GM12873 (cell line): ENCODE results near the gene KDF1.

Experiments
- TF ChIP-seq, protein P1 (sequence below): IDR thresholded peaks from 2 replicates; pipeline ENCODE4 v1.5.1; 2012; ENCODE audit warnings: low read depth, mild to moderate bottlenecking, moderate library complexity, low read length, control low read depth; ENCODE audit not compliant: insufficient read depth; ENCODE audit errors: missing control alignments

KDF1 gene

DNA sequence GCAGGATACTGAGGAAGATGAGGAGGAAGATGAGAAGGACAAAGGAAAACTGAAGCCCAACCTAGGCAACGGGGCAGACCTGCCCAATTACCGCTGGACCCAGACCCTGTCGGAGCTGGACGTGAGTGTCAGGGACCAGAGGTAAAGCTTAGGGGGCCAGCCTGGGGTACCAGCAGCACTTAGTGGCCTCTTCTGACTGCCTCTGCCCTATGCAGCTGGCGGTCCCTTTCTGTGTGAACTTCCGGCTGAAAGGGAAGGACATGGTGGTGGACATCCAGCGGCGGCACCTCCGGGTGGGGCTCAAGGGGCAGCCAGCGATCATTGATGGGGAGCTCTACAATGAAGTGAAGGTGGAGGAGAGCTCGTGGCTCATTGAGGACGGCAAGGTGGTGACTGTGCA lies 17.6 kb downstream of the KDF1 start:
- TF ChIP-seq, protein P1, sequence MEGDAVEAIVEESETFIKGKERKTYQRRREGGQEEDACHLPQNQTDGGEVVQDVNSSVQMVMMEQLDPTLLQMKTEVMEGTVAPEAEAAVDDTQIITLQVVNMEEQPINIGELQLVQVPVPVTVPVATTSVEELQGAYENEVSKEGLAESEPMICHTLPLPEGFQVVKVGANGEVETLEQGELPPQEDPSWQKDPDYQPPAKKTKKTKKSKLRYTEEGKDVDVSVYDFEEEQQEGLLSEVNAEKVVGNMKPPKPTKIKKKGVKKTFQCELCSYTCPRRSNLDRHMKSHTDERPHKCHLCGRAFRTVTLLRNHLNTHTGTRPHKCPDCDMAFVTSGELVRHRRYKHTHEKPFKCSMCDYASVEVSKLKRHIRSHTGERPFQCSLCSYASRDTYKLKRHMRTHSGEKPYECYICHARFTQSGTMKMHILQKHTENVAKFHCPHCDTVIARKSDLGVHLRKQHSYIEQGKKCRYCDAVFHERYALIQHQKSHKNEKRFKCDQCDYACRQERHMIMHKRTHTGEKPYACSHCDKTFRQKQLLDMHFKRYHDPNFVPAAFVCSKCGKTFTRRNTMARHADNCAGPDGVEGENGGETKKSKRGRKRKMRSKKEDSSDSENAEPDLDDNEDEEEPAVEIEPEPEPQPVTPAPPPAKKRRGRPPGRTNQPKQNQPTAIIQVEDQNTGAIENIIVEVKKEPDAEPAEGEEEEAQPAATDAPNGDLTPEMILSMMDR: no peak

DNA sequence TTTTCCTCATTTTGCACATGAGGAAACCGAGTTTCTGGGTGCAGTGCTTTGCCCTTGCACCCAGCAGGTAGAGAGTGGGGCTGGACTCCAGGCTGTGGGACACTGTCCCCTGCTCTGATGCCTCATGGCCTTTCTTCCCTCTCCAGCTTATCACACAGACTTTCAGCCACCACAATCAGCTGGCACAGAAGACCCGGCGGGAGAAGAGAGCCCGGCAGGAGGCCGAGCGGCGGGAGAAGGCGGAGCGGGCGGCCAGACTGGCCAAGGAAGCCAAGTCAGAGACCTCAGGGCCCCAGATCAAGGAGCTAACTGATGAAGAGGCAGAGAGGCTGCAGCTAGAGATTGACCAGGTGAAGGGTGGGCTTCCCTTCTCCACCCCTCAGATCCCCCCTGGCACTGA lies 19.0 kb downstream of the KDF1 start:
- TF ChIP-seq, protein P1: no peak

DNA sequence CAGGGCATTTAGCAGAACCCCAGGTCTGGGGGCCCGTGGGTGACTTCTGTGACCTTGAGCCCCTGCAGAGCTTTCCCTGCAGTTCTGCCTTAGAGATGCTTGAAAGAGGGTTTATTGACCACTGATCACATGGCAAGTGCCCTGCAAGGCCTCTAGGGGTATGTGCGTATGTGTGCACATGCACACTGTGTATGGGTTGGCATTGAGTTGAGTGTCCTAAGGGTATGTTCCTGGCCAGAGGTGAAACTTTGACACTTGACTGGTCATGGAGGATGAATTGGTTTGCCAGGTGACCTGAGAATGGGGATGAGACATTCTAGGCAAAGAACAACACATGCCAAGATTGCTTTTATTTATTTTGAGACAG lies 21.6 kb downstream of the KDF1 start:
- TF ChIP-seq, protein P1: no peak

DNA sequence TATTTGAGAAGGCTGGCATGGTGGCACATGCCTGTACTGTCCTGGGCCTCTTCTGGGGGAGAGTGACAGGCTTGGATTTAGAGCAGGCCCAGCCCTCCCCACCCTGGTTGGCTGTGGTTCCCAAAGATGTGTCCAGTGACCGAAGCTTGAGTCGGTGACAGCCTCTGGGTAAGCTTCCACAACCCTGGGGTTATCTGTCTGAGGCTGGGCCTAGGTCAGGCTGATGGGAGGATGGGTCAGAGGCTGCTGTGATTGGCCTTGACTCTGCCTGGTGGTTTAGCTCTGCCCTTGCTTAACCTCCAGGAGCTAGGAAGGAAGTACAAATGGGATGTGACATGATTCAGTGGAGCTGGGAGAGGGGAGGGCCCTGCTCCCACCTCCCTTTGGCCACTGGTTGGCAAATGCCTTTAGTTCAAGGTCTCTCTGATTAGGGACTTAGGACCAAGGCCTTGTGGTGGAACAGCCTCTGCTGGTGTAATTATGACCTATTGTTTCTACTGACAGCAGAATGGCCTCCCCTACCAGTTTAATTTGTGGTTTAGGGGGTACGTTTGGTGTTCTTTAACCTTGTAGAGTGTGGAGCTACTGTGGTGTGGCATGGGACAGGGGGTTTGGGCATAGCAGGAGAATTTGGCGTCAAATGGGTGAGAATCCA lies 22.1 kb downstream of the KDF1 start:
- TF ChIP-seq, protein P1: no peak

DNA sequence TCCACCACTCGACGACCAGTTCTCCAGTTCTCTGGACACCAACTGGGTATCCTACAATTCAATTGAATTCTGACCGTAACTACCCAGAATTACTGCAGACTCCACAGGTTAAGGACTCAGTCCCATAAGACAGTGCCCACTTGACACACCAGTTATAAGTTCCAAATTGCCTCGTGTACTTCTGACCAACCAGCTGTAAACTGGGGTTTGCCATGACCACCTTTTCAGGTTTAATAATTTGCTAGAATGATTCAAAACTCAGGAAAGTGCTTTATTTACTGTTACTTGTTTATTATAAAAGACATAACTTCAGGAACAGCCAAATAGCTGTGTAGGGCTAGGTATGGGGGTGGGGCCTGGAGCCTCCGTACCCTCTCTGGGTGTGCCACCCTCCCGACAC lies 23.4 kb downstream of the KDF1 start:
- TF ChIP-seq, protein P1: no peak

DNA sequence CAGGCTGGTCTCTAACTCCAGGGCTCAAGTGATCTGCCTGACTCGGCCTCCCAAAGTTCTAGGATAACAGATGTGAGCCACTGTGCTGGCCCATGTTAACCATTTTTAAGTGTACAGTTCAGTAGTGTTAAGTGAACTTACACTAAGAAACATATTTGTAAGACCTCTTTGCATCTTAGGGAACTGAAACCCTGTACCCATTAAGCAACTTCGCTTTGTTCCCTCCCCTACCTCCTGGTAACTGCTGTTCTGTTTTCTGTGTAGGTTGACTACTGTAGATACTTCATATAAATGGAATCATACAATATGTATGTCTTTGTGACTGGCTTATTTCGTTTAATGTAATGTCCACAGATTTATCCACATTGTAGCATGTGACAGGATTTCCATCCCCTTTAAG lies 27.7 kb downstream of the KDF1 start:
- TF ChIP-seq, protein P1: no peak

DNA sequence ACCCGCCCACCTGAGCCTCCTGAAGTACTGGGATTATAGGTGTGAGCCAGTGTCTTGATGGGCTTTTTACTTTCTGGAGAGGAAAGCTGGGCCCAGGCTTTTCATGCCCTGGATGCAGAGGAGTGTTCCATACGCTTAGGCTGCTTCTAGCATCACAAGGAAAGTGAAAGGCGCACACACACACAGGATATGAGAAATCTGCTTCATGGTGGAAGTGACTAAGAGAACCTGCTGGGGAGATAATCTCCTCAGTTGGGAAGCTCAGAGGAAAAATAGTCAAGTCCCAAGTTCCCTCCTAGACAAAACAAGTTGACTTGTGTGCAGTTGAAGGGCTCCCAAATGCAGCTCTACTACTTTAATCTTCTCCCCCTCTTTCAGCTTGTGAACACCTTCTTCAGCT lies 36.6 kb downstream of the KDF1 start:
- TF ChIP-seq, protein P1: no peak

DNA sequence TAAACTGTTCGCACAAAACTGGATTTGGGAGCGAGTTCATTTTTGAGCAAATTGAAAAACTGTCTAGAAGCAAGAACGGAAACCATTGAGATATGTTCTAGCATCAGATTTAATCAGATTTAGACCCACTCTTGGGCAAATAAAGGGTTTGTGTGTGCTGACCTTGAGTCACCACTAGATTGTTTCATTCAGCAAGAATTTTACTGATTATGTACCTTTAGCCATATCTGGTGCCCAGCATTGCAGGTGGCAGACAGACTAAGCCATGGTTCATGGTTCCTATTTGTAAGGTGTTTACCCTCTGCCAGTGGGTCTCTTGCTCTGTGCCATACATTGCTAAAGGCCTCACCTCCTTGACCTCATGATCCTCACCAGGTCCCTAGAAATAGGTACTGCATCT lies 37.4 kb downstream of the KDF1 start:
- TF ChIP-seq, protein P1: no peak
